ENCODE measurements around the gene ANO7.

Gene ANO7

DNA sequence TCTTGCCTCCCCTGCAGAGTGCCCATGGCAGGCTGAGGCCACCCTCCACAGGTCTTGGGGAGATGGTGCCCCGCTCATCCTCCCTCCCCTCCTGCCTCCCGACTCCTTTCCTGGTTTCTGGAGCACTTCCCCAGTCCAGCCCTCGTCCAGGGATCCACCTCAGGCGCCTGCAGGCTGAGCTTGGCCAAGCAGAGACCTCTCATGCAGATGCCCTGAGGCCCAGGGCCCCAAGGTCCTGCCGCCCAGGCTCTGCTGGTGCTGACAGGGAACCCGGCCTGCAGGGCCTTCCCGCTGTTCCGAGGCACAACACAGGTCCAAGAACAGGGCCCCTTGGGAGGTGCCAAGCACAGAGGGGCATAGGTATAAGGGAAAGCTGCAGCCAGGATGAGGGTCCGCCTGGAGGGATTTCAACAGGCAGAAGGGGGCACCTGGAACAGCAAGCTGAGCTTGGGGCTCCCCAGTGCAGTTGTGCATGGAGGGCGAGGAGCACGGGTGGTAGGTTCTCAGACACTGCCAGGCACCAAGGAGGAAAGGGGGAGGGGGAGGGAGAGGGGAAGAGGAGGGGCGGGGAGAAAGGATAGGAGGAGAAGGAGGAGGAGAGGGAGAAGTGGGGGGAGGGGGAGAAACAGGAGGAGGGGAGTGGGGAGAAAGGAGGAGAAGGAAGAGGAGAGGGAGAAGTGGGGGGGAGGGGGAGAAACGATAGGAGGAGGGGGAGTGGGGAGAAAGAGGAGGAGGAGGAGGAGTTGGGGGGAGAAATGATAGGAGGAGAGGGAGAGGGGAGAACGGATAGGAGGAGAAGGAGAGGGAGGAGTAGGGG is 1.2 kb upstream of the ANO7 start:
- Histone ChIP-seq H2BK12ac (ENCODE audit: low read length) (no peak overlapping the region), H2BK5ac (ENCODE audit: low read depth, low read length, poor library complexity) (no peak overlapping the region), H3K27ac (ENCODE audit: low read depth, low read length) (no peak overlapping the region), H3K9ac (ENCODE audit: low read length) (no peak overlapping the region), H3K4me1 (ENCODE audit: control insufficient read depth in 1 of 2, insufficient read depth in 2 of 2, low read length in 2 of 2) (peaks cover 0 to 3% of the 10 kb centered on the region in 2 experiments), H3K14ac (ENCODE audit: low read length) (no peak overlapping the region), H3K23ac (ENCODE audit: low read length) (no peak overlapping the region), H3K9me3 (ENCODE audit: insufficient read depth, low read depth, low read length) (peaks cover 3% of the 10 kb centered on the region), H4K91ac (ENCODE audit: low read depth, low read length) (no peak overlapping the region), H3K4me2 (ENCODE audit: low read length) (no peak overlapping the region), H2AFZ (ENCODE audit: insufficient read depth, low read length, poor library complexity) (no peak overlapping the region), H3K4ac (ENCODE audit: low read depth, low read length) (no peak overlapping the region), H3K18ac (ENCODE audit: low read length) (no peak overlapping the region), H3K4me3 (ENCODE audit: low read depth, low read length) (no peak overlapping the region), H4K12ac (ENCODE audit: low read depth, low read length) (no peak overlapping the region), H3K79me2 (ENCODE audit: control insufficient read depth, insufficient read depth, low read length, poor library complexity) (no peaks in the 10 kb centered on the region), H3K27me3 (ENCODE audit: insufficient read depth, low read length) (no peaks in the 10 kb centered on the region), H3K79me1 (ENCODE audit: low read length) (no peaks in the 10 kb centered on the region), H2BK120ac (ENCODE audit: insufficient read depth, low read length, poor library complexity) (no peak overlapping the region), H2AK5ac (ENCODE audit: low read length) (no peak overlapping the region), H3K36me3 (ENCODE audit: control insufficient read depth in 1 of 2, insufficient read depth in 2 of 2, low read length in 2 of 2) (peaks cover 10% of the 10 kb centered on the region in 2 experiments), H4K8ac (ENCODE audit: low read depth, low read length) (no peak overlapping the region)
- no peak for DNase-seq
- 84% methylated on average over 3 of the region's 14 CpGs for WGBS (ENCODE audit: extremely low coverage, insufficient coverage, insufficient read length)

- no peak overlapping the region for H4K12ac ChIP-seq (ENCODE audit: low read depth, low read length)
- H3K4me2 ChIP-seq (ENCODE audit: low read length): no peak overlapping the region
- no peaks in the 10 kb centered on the region for H3K79me1 ChIP-seq (ENCODE audit: low read length)
- DNase-seq: no peak
- H2BK120ac ChIP-seq (ENCODE audit: insufficient read depth, low read length, poor library complexity): no peak overlapping the region
- no peak overlapping the region for H3K18ac ChIP-seq (ENCODE audit: low read length)
- H3K27ac ChIP-seq (ENCODE audit: low read depth, low read length): no peak overlapping the region
- H2BK5ac ChIP-seq (ENCODE audit: low read depth, low read length, poor library complexity): no peak overlapping the region
- no peak overlapping the region for H2AK5ac ChIP-seq (ENCODE audit: low read length)
- H3K79me2 ChIP-seq (ENCODE audit: control insufficient read depth, insufficient read depth, low read length, poor library complexity): no peaks in the 10 kb centered on the region
- peaks cover 2% of the 10 kb centered on the region for H3K9me3 ChIP-seq (ENCODE audit: insufficient read depth, low read depth, low read length)
- no peak overlapping the region for H4K8ac ChIP-seq (ENCODE audit: low read depth, low read length)
- no peak overlapping the region for H3K4me3 ChIP-seq (ENCODE audit: low read depth, low read length)
- H4K91ac ChIP-seq (ENCODE audit: low read depth, low read length): no peak overlapping the region
- no peak overlapping the region for H3K4ac ChIP-seq (ENCODE audit: low read depth, low read length)
- H3K23ac ChIP-seq (ENCODE audit: low read length): no peak overlapping the region
- no peak overlapping the region for H2BK12ac ChIP-seq (ENCODE audit: low read length)
- no peaks in the 10 kb centered on the region for H3K27me3 ChIP-seq (ENCODE audit: insufficient read depth, low read length)
- WGBS (ENCODE audit: extremely low coverage, insufficient coverage, insufficient read length): no CpG with 5 or more reads among the region's 4 CpGs
- H3K4me1 ChIP-seq (ENCODE audit: control insufficient read depth in 1 of 2, insufficient read depth in 2 of 2, low read length in 2 of 2): peaks cover 0 to 3% of the 10 kb centered on the region in 2 experiments
- no peak overlapping the region for H2AFZ ChIP-seq (ENCODE audit: insufficient read depth, low read length, poor library complexity)
- no peak overlapping the region for H3K9ac ChIP-seq (ENCODE audit: low read length)
- H3K36me3 ChIP-seq (ENCODE audit: control insufficient read depth in 1 of 2, insufficient read depth in 2 of 2, low read length in 2 of 2): peaks cover 4 to 7% of the 10 kb centered on the region in 2 experiments
- H3K14ac ChIP-seq (ENCODE audit: low read length): no peak overlapping the region
These were observed 601 bp upstream of the ANO7 start for GRCh38 chr2:241187918-241188234.

- Histone ChIP-seq H3K18ac (ENCODE audit: low read length) (no peak overlapping the region), H4K8ac (ENCODE audit: low read depth, low read length) (no peak overlapping the region), H3K4me1 (ENCODE audit: control insufficient read depth in 1 of 2, insufficient read depth in 2 of 2, low read length in 2 of 2) (peaks cover 0 to 3% of the 10 kb centered on the region in 2 experiments), H3K4me2 (ENCODE audit: low read length) (no peak overlapping the region), H3K27ac (ENCODE audit: low read depth, low read length) (no peak overlapping the region), H2BK5ac (ENCODE audit: low read depth, low read length, poor library complexity) (no peak overlapping the region), H3K9ac (ENCODE audit: low read length) (no peak overlapping the region), H2AK5ac (ENCODE audit: low read length) (no peak overlapping the region), H3K4ac (ENCODE audit: low read depth, low read length) (no peak overlapping the region), H3K14ac (ENCODE audit: low read length) (no peak overlapping the region), H2BK120ac (ENCODE audit: insufficient read depth, low read length, poor library complexity) (no peak overlapping the region), H3K23ac (ENCODE audit: low read length) (no peak overlapping the region), H4K12ac (ENCODE audit: low read depth, low read length) (no peak overlapping the region), H3K27me3 (ENCODE audit: insufficient read depth, low read length) (no peaks in the 10 kb centered on the region), H3K9me3 (ENCODE audit: insufficient read depth, low read depth, low read length) (no peaks in the 10 kb centered on the region), H3K79me1 (ENCODE audit: low read length) (no peaks in the 10 kb centered on the region), H4K91ac (ENCODE audit: low read depth, low read length) (no peak overlapping the region), H3K36me3 (ENCODE audit: control insufficient read depth in 1 of 2, insufficient read depth in 2 of 2, low read length in 2 of 2) (no peaks in the 10 kb centered on the region), H2BK12ac (ENCODE audit: low read length) (no peak overlapping the region), H3K4me3 (ENCODE audit: low read depth, low read length) (no peak overlapping the region), H2AFZ (ENCODE audit: insufficient read depth, low read length, poor library complexity) (no peak overlapping the region), H3K79me2 (ENCODE audit: control insufficient read depth, insufficient read depth, low read length, poor library complexity) (no peaks in the 10 kb centered on the region)
- no CpG with 5 or more reads among the region's 32 CpGs for WGBS (ENCODE audit: extremely low coverage, insufficient coverage, insufficient read length)
- no peak for DNase-seq
These were observed 797 bp downstream of the ANO7 start for GRCh38 chr2:241189093-241189855.

DNA sequence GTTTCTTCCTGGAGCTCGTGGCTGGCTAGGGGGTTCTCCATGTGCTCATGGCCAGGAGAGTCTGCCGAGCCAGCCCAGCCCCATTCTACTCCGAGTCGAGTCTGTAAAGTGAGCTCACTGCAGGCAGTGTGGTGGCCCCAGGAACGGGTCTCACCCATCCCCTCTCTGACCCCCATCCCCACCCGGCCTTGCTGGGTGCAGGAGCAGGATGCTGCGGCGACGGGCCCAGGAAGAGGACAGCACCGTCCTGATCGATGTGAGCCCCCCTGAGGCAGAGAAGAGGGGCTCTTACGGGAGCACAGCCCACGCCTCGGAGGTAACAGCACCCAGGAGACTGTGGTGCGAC is 1.4 kb downstream of the ANO7 start:
- Histone ChIP-seq H4K12ac (ENCODE audit: low read depth, low read length) (no peak overlapping the region), H2AK5ac (ENCODE audit: low read length) (no peak overlapping the region), H3K4me1 (ENCODE audit: control insufficient read depth in 1 of 2, insufficient read depth in 2 of 2, low read length in 2 of 2) (peaks cover 0 to 3% of the 10 kb centered on the region in 2 experiments), H3K9me3 (ENCODE audit: insufficient read depth, low read depth, low read length) (no peaks in the 10 kb centered on the region), H2BK120ac (ENCODE audit: insufficient read depth, low read length, poor library complexity) (no peak overlapping the region), H3K36me3 (ENCODE audit: control insufficient read depth in 1 of 2, insufficient read depth in 2 of 2, low read length in 2 of 2) (no peaks in the 10 kb centered on the region), H3K18ac (ENCODE audit: low read length) (no peak overlapping the region), H3K79me1 (ENCODE audit: low read length) (no peaks in the 10 kb centered on the region), H2BK12ac (ENCODE audit: low read length) (no peak overlapping the region), H3K9ac (ENCODE audit: low read length) (no peak overlapping the region), H4K91ac (ENCODE audit: low read depth, low read length) (no peak overlapping the region), H3K14ac (ENCODE audit: low read length) (no peak overlapping the region), H3K23ac (ENCODE audit: low read length) (no peak overlapping the region), H3K27me3 (ENCODE audit: insufficient read depth, low read length) (no peaks in the 10 kb centered on the region), H3K79me2 (ENCODE audit: control insufficient read depth, insufficient read depth, low read length, poor library complexity) (no peaks in the 10 kb centered on the region), H2AFZ (ENCODE audit: insufficient read depth, low read length, poor library complexity) (no peak overlapping the region), H3K27ac (ENCODE audit: low read depth, low read length) (no peak overlapping the region), H4K8ac (ENCODE audit: low read depth, low read length) (no peak overlapping the region), H3K4me2 (ENCODE audit: low read length) (no peak overlapping the region), H2BK5ac (ENCODE audit: low read depth, low read length, poor library complexity) (no peak overlapping the region), H3K4me3 (ENCODE audit: low read depth, low read length) (no peak overlapping the region), H3K4ac (ENCODE audit: low read depth, low read length) (no peak overlapping the region)
- no peak for DNase-seq
- WGBS (ENCODE audit: extremely low coverage, insufficient coverage, insufficient read length): no CpG with 5 or more reads among the region's 15 CpGs
